GM21786 (cell line): Measurements from ENCODE around the gene ABHD17B.
A peak's percentile ranks its signal among the peaks of the same experiment; 100 is the strongest.

Source experiments
- ATAC-seq: cut with Tn5 transposase; IDR thresholded peaks from one replicate; pipeline ENCODE4 v1.9.1; 2021; ENCODE audit not compliant: unreplicated experiment

Gene ABHD17B

GRCh38 chr9:71879644-71880174, 31.3 kb downstream of the ABHD17B start:
- ATAC-seq, result no peak

- no peak for ATAC-seq
Measured at GRCh38 chr9:71878327-71879274, 32.4 kb downstream of the ABHD17B start.

DNA sequence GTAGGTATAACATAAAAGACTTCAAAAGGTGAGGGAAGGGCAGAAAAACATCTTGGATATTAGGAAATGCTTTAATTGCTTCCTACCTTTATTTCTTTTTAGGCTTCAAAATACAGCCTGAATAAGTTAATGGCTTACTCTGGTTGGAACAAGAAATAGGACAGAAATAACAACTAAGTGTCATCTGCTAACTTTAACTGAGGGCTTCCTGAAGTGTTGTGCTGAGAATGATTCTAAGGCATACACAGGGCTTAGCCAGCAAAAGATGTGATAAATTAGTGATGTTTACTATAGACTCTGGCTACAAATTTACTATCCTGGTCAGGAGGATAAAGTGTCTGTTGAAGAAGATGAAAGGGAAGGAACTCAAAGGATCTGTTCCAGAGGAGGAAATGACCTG, 34.2 kb downstream of the ABHD17B start:
- no peak for ATAC-seq

GRCh38 chr9:71876106-71876505, 34.9 kb downstream of the ABHD17B start:
- ATAC-seq, result no peak

DNA sequence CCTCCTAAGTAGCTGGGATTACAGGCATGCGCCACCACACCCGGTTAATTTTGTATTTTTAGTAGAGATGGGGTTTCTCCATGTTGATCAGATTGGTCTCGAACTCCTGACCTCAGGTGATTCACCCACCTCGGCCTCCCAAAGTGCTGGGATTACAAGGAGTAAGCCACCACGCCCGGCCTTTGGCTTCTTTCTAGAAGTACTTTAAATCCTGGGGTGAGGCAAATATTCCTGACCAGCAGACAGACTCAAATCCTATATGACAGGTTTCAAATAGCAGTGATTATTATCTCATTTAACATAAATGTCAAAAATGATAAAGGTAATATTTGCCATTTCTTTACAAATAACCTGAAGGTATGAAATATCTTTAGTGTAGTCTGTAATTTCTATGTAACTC, 35.6 kb downstream of the ABHD17B start:
- ATAC-seq, result no peak

- ATAC-seq, result no peak
Measured at GRCh38 chr9:71863631-71864030, 47.4 kb downstream of the ABHD17B start.

GRCh38 chr9:71861618-71862017, 49.4 kb downstream of the ABHD17B start:
- ATAC-seq, result no peak

- no peak for ATAC-seq
Measured at GRCh38 chr9:71859939-71860338, 51.1 kb downstream of the ABHD17B start.

DNA sequence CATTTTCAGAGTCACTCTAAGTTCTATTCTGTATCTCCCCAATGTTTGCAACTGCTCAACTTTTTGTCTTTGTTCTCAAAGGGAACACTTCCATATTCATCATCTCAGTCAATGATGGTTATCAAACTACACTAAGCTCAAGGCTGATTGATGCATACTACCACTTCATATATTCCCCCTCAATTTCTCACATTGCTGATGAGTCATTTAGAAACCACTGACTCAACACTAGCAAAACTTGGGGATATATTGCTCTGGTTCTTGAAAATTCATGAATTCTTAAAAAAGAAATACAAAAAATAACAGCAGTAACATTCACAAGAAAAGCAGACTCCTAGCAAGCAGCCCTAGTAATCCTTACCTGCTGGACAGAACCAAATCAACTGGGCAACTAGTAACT, 52.2 kb downstream of the ABHD17B start:
- peak; percentile 72 for ATAC-seq

DNA sequence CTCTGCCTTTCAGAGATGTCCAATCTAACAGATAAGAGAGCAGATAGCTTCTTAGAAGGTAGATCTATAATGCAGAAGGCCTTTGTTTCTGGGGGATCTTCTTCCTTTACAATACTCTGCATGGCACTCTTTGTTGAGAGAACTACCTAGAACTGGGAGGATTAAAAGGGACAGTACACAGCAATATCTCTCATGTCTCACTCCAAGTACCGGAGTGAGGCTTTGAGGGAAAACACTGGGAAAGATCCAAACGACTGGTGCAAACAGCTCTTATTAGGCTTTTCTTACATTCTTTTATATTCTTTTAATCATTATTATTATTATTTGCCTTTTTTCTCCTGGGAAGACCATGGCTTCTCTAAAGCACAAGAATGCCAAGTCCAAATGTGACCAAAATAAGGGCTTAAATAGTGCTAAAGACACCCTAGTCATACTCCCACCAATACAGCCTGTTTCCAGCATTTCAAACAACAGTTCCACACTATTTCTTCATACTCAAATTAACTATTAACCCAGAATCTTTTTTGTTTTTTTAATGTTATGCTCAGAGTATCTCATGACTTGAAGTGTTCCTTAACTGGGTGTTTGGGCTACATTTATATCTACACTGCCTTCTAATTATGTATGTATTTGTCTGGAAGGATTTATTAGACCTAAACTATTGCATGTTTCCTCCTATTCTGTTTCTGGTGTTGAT, 52.7 kb downstream of the ABHD17B start:
- ATAC-seq, result no peak

DNA sequence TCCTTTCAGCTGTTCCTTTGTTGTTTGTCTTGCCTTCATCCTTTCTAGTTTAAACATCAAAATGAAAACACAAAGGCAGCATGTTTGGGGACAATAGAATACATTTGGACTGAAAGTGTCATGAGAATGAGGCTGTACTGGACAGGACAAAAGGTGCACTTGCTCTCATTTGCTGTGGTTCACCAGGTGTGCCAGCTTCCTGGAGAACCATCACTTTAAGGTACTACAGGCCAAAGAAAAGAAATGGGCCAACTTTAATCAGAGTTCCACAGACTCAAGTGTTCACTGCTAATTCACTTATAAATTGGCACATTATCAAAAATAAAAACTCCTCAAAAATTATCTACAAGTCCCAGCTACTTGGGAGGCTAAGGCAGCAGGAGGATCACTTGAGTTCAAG, 53.8 kb downstream of the ABHD17B start:
- no peak for ATAC-seq

GRCh38 chr9:71854811-71855210, 56.2 kb downstream of the ABHD17B start:
- no peak for ATAC-seq

GRCh38 chr9:71853084-71853483, 57.9 kb downstream of the ABHD17B start:
- no peak for ATAC-seq

DNA sequence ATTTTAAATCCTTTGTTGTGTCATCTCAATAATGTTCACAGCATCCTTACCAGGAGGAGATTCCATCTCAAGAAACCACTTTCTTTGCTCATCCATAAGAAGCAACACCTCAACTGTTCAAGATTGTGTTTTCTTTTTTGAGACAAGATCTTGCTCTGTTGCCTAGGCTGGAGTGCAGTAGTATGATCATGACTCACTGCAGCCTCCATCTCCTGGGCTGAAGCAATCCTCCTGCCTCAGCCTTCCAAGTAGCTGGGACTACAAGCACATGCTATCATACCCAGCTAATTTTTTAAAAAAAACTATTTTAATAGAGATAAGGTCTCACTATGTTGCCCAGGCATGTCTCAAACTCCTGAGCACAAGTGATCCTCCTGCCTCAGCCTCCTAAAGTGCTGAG, 60.0 kb downstream of the ABHD17B start:
- no peak for ATAC-seq

GRCh38 chr9:71847892-71848291, 63.1 kb downstream of the ABHD17B start:
- no peak for ATAC-seq

DNA sequence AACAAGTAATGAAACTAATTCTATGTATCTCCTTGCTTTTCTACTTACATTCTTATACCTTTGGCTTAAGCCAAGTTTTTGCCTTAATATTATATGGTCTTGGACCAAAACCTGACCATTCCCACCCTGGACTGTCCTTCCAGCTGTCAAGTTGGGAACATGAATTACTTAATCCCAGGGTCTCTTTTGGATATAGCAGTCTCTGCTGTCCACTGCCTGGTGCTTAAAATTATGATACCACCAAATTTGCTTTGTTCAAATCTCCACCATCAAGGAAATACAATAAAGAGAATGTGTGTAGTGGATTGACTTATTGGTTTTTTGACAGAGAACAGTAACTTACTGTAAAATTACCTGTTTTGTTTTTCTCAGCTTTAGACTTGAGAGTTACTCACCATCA, 66.2 kb downstream of the ABHD17B start:
- no peak for ATAC-seq

DNA sequence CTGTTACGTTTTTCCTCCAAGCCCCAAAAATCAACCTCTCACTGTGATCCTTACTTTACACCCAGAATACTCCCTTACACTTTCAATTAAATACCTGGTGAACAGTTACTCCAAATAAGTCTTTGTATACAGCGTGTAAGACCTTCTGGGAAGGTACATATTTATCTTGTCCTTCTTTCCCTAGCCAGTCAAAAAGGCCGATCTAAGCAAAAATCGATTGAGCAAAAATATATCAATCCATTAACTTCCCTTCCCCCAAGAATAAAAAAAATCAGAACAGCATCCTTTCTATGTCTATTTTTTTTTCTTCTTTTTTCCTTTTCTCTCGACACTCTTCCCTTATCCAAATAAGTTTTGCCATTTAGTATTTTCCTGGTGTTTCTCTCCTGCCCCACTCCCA, 71.3 kb downstream of the ABHD17B start:
- ATAC-seq, result no peak

GRCh38 chr9:71835596-71835995, 75.4 kb downstream of the ABHD17B start:
- ATAC-seq, result no peak

GRCh38 chr9:71830929-71831328, 80.1 kb downstream of the ABHD17B start:
- ATAC-seq, result no peak

- no peak for ATAC-seq
Measured at GRCh38 chr9:71830153-71830552, 80.8 kb downstream of the ABHD17B start.

GRCh38 chr9:71826279-71826678, 84.7 kb downstream of the ABHD17B start:
- ATAC-seq, result no peak

- no peak for ATAC-seq
Measured at GRCh38 chr9:71824257-71824656, 86.7 kb downstream of the ABHD17B start.
